SK-N-MC (cell line): ENCODE results near the gene ZCCHC17.

ENCODE experiments used
- EZH2 ChIP-seq: fragments of 200-600 bp; sonication (generic); IDR thresholded peaks from one replicate; pipeline ENCODE4 v1.6.1; 2017; ENCODE audit warnings: antibody characterized with exemption
- POLR2AphosphoS5 ChIP-seq: IDR thresholded peaks from 2 replicates; pipeline ENCODE4 v1.6.1; 2012; ENCODE audit warnings: mild to moderate bottlenecking, low read depth, low read length, borderline replicate concordance

DNA sequence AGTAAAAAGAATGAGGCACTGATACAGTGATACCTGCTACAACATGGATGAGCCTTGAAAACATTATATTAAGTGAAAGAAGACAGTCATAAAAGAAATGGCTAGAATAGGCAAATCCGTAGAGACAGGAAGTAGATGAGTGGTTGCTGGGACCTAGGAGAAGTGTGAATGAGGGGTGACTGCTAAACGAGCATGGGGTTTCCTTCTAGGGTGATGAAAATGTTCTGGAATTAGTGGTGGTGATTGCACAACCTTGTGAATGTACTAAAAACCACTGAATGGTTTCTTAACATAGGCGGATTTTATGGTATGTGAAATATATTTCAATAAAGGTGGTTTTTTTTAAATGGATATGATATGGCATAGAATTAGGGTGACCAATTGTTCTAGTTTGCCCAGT is 103.6 kb downstream of the ZCCHC17 start:
- TF ChIP-seq POLR2AphosphoS5 (no peak), EZH2 (no peak)
